HepG2 (cell line): ENCODE measurements around the gene KIN.

Experiments used
- CTCF ChIP-seq: sonication (generic); formaldehyde crosslinking; IDR thresholded peaks from 2 replicates; pipeline ENCODE4 v1.5.0; 2020; ENCODE audit warnings: mild to moderate bottlenecking, missing genetic modification reagents, moderate library complexity
- ETV5 ChIP-seq: IDR thresholded peaks from 2 replicates; pipeline ENCODE4 v1.6.1; 2018; ENCODE audit warnings: missing biosample characterization, missing genetic modification reagents, inconsistent platforms, borderline replicate concordance
- HNF4A ChIP-seq: sonication (generic); formaldehyde crosslinking; IDR thresholded peaks from 2 replicates; pipeline ENCODE4 v1.4.0; 2020; ENCODE audit warnings: missing genetic modification reagents
- MAX ChIP-seq: IDR thresholded peaks from 2 replicates; pipeline ENCODE4 v1.6.1; 2012; ENCODE audit warnings: inconsistent platforms
- SETDB1 ChIP-seq: sonication (generic); formaldehyde crosslinking; IDR thresholded peaks from 2 replicates; pipeline ENCODE4 v1.5.1; 2020; ENCODE audit warnings: missing genetic modification reagents, mild to moderate bottlenecking, borderline replicate concordance
- U2AF1 ChIP-seq: fragments of 200-400 bp; formaldehyde crosslinking; optimal IDR thresholded peaks from 2 replicates; pipeline ENCODE3; 2017; ENCODE audit warnings: mild to moderate bottlenecking, low read depth, low read length
- ZBTB7B ChIP-seq: sonication (generic); formaldehyde crosslinking; IDR thresholded peaks from 2 replicates; pipeline ENCODE4 v1.4.0; 2020; ENCODE audit warnings: missing genetic modification reagents
- ZNF276 ChIP-seq: sonication (generic); formaldehyde crosslinking; IDR thresholded peaks from 2 replicates; pipeline ENCODE4 v1.4.0; 2020; ENCODE audit warnings: mild to moderate bottlenecking, low read depth, missing genetic modification reagents
- ZZZ3 ChIP-seq: sonication (generic); formaldehyde crosslinking; IDR thresholded peaks from 2 replicates; pipeline ENCODE4 v1.4.0; 2020; ENCODE audit warnings: missing genetic modification reagents, mild to moderate bottlenecking, borderline replicate concordance
- TF ChIP-seq, protein P1 (sequence below): sonication (generic); formaldehyde crosslinking; IDR thresholded peaks from 2 replicates; pipeline ENCODE4 v1.4.0; 2020; ENCODE audit warnings: mild to moderate bottlenecking, missing genetic modification reagents

- no peak for TF ChIP-seq ZNF276 (CRISPR knock-in tag)
- TF ChIP-seq CTCF (CRISPR knock-in tag): no peak
- no peak for TF ChIP-seq ETV5
- no peak for TF ChIP-seq ZBTB7B (CRISPR knock-in tag)
- TF ChIP-seq, protein P1, sequence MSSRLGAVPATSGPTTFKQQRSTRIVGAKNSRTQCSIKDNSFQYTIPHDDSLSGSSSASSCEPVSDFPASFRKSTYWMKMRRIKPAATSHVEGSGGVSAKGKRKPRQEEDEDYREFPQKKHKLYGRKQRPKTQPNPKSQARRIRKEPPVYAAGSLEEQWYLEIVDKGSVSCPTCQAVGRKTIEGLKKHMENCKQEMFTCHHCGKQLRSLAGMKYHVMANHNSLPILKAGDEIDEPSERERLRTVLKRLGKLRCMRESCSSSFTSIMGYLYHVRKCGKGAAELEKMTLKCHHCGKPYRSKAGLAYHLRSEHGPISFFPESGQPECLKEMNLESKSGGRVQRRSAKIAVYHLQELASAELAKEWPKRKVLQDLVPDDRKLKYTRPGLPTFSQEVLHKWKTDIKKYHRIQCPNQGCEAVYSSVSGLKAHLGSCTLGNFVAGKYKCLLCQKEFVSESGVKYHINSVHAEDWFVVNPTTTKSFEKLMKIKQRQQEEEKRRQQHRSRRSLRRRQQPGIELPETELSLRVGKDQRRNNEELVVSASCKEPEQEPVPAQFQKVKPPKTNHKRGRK: no peak
- TF ChIP-seq MAX: no peak
- TF ChIP-seq U2AF1: no peak
- TF ChIP-seq ZZZ3: no peak
- no peak for TF ChIP-seq SETDB1 (CRISPR knock-in tag)
- no peak for TF ChIP-seq HNF4A (CRISPR knock-in tag)
Measured at GRCh38 chr10:7832060-7832459, 44.3 kb upstream of the KIN start.
